UCSD-AML1 (cell line): ENCODE results near the gene PIGS.
"Not testable (repeated sequence)": the region's sequence is repeated elsewhere in the genome, so short reads cannot be mapped to it uniquely, and the experiment has no call there.

ENCODE experiments used
- DNase-seq: peaks from one replicate; lab custom pipeline; 2025; ENCODE audit not compliant: unreplicated experiment; lab: John Stamatoyannopoulos, UW

The PIGS gene

DNA sequence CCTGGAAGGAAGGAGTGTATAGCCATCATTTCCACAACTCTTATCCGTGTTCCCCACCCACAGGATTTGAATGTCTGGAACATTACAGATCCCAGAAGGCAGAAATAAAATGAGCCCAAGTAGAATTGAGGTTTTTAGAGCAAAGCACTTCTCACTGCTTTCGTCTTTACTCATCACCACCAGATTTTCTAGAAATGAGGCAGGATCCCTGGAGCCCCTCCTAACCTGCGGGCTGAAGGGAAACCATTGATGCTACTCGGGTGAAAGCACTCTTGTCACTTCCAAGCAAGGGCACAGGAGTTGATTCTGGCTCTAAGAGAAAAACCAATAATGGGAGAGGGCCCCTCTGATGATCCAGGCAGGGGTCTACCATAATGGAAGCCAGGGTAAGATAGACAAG is 8.2 kb upstream of the PIGS start:
- no peak for DNase-seq

DNA sequence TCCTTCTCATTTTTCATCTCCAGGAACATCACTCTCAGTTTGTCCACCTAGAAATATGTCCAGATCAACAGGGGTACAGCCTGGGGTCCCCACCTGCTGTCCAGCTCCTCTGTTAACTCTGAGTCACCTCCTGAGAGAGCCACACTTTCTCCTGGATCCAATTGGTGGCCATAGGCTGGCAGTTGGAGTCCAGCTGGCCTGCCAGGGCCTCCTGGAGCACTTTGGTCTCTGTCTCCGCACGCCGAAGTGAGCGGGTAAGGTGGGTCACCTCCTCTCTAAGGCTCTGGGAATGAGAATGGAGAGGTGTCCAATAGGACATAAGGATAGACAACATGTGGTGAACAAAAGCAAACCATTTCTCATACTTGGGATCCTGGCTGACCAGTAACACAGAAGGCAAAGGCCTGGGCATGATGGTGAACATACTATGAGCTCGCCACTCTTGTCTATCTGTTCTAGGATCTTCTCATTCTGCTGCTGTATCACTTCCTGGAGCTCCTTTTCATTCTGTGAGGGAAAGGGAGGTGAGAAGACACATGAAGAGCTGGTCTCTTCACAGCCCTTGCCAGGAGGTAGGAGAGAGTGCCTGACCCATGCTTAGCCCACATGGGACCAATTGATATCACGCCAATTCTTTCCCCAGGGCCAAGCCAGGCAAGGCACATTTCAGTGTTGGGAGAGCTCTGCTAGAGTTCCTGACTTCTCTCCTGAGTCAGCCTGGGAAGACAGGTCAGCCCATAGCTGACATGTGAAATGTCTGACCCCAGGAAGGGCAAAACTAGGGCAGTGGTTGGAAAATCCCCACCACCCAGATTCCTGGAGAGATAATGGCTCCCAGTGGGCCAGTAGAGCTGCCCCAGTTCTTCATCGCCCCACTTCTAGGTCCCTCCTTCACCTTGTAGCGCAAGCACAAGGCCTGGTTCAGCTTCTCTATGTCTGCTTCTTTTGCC is 7.2 kb upstream of the PIGS start:
- DNase-seq, result no peak

DNA sequence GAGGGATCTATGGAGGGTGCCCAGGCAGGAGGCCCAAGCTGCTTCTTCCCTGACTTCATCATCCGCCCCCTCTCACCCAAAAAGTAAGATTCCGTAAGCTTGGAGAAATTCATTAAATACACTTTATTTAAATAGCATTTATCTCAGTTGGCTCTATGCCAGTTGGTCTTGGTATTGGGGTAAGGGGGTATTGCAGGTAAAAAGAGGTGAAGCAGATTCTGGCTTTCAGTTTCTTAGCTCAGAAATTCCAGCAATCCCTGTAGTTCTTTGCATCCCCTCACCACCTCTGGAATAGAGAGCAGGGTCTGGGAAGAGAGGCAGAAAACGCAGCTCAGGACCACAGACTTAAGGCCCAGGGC is 6.1 kb upstream of the PIGS start:
- DNase-seq, result no peak

DNA sequence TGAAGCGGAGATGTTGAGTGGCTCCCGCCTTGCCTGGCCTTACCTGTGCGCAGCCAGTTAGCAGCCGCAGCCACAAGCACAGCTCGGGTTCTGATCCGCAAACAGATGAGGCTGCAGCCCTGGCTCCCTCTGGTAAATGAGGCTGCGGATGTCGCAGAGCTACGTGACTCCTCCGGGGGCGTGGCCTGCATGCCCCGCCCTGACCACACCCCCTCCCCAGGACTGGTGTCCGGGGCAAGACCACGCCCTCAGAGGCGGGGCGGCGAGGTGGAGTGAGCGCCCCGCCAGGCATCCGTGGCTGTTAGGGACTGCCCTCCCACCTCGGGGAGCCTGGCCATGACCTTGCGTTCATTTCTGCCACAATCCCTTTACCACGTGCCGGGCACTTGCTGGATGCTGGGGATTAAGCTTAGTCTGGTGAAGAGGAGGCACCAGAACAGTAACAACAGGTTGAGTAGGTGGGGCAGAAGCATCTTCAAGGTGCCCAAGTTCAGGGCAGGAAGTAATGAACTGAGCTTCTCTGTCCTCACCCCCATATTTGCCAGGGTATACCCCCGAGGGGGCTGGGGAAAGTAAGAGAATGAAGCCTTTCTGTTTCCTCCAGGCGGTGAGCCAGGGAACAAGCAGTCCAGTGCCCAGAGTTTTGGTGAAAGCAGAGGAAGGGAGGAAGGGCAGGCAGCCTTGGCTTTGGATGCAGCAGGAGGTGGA is 5.6 kb upstream of the PIGS start, which contains the start of gene ALDOC:
Gene ALDOC, minus strand, starts transcription at position 138 of the 708 bp plus-strand sequence. CDS start 1,363 bp downstream, outside the sequence.
- DNase-seq, result peak; percentile 27

DNA sequence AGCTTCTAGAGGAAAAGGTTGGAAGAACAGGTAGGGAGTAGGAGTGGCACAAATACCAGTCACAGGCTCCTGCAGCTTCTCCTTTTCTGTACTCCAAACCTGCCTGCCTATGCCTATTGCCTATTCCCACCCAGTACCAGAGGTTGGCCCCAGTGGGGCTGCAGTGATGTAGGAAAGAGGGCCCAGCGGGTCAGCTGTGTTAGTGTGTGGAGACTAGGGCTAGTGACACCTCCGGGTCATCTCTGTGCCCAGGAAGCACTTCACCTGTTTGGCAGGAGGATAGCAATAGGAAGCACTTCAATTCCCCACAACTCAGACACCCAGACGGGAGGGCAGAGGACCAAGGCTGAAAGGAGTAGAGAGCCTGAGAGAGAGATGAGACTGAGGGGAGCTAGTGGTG is 4.7 kb upstream of the PIGS start:
- not testable (repeated sequence) for DNase-seq

DNA sequence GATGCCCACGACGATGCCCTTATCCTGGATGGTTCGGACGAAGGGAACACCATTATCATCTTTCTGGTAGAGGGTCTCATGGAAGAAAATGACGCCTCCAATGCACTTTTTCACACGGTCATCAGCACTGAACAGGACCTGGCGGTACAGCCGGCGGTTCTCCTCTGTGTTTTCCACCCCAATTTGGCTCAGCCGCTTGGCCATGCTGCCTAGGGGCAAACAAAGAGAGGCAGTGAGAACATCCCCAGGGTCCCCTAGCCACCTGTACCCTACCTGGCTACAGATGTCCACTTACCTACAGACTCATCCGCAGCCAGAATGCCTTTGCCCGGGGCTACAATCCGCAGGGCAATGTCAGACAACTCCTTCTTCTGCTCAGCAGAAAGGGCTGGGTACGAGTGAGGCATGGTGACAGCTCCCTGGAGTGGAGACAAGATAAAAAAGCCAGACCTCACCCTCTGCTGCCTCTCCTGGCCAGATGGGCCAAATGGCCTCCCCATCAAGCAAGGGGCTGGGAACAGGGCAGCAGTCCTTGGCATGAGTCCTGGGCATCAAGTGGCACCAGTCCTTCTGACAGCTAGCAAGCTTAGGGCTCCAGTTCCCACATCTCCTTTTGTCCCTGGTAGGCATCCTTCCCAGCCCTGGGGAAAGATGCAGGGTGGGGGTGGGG is 3.9 kb upstream of the PIGS start:
- DNase-seq, result no peak

DNA sequence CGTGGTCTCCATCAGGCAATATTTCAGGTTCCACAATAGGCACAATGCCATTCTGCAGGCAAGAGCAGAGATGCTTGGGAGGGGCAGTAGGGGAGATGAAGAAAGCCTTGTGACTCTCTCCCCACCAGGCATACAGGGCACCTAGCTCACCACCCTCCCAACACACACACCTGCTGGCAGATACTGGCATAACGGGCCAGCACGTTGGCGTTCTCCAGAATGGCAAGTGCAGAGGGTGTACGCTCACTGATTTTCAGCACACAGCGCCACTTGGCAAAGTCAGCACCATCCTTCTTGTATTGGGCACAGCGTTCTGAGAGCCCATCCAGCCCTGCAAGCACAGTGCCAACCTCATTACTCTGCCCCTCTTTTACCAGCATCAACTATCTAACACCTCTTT is 3.2 kb upstream of the PIGS start:
- no peak for DNase-seq

DNA sequence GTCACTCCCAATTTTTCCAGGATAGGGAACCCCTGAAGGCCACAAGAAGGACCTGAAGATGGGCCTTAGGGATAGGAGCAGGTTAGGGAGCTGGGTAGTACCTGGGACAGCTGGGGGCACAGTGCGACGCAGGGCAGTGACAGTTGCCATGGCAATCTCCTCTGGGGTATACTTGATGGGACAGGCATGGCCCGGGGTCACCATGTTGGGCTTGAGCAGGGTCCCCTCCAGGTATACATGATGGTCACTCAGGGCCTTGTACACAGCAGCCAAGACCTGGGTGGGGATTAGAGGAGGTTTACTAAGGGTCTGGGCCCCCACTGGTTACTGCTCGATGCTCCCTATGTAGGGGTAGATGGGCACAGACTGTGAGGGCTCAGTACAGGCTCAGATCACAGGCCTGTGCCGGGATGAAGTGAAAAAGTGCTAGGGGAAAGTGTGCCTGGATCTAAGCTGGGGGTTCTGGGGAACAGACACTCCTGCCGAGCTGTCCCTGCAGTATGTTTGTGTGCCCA is 2.7 kb upstream of the PIGS start:
- DNase-seq, result no peak

DNA sequence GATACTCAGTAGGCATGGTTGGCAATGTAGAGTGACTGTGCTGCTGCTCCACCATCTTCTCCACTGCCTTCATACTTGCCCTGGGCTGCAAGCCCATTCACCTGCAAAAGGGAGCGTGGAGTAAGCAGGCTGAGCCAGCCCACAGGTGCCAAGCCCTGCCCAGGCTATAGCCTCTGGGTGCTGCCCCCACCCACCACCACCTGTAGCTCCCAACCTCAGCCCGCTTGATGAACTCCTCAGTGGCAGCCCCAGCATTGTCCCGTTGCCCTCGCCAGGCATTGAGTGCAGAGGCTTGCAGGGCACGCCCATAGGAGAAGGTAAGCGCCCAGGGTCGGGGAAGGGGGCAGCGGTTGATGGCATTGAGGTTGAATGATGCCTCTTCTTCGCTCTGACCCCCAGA is 2.2 kb upstream of the PIGS start:
- no peak for DNase-seq

DNA sequence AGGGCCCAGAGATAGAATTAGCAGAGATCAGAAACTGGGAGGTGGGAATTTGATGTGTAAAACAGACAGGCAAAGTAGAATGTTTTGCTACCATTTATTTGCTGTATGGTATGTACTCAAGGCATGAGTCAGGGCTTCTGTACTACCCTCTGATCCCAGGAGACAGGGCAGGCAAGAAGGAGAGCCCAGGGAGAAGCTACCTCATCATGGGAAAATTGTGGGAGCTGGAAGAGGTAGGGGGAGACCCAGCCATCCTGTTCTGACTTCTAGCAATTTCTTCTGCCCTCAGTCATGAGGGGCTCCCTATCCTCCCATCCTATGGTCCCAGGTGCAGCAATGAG is 1.7 kb upstream of the PIGS start:
- DNase-seq, result no peak

DNA sequence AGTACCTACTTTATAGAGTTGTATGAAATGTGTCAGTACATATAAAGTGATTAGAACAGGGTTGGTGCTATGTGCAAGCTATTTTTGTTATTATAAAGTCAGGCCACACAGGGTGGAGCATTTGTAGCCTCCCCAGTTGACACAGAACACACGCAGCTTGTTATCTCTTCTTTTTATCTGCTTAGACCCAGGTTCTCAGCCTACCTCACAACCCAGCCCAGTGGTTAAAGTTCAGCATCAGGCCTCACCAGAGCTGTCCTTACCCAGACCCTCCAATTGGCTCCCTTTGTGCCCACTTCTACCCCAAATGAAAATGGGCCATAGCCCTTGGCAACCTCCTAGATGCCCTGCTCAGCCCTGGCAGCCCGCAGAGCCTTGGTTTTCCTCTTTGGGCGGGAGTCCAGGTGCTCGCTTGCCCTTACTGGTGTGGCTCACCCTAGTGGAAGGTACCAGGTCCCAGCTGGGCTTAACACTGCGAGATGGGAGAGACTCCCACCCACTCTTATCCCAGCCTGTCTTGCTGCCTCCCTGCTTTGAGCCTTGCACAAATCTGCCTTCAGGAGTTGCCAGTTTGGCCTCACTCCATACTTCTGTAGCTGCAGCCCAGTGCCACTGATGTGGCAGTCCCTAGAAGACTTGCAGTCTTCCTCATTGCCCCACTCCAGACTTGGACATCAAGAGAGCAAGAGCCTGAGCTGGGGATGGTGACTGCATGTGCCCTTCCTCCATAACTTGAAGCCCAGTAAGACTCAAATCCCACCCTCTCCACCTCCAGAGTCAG is 1.1 kb upstream of the PIGS start:
- no peak for DNase-seq

DNA sequence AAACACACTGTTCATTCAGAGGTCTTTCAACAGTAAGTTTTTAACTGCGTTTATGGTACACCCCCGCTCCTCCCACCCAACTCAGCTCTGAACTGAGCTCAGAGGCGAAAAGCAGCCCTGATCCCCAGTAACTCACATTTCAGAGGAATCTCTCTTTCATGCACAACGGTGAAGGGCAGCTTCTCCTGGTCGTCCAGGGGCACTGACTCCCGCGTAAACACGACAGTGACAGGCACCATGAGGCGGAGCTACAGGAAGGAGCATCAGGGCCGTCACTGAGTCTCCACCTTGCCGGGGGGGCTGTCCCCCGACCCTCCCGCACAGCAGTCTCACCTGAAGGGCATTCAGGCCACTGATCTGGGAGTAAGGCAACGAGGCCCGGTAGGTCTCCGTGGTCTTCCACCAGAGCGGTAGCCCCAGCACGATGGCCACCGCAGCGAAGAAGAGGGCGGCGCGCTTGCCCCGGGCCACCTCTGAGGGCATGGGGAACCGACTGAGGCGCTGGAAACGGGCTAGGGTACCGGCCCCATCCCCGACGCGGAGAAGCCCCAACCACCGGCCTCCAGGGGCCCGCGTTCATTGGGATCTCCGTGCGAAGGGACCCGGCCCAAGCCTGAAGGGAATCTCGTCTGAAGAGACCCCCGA is 486 bp downstream of the PIGS start:
- DNase-seq, result peak; percentile 42

DNA sequence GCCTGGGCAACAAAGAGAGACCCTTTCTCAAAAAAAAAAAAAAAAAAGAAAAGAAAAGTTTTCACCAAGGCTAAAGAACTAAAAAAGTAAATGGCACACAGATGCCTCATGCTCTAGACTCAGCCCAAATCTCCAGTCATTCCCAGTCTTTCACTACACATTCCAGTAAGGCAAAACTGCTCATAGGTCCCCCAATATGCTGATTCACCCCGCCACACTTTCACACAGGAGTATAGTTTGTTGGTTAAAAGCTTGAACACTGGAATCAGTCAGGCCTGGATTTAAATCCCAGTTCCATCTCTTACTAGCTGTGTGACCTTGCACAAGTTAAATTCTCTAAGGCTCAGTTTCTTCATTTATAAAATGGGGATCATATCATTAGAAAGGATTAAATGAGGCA is 1.9 kb downstream of the PIGS start:
- DNase-seq, result no peak

DNA sequence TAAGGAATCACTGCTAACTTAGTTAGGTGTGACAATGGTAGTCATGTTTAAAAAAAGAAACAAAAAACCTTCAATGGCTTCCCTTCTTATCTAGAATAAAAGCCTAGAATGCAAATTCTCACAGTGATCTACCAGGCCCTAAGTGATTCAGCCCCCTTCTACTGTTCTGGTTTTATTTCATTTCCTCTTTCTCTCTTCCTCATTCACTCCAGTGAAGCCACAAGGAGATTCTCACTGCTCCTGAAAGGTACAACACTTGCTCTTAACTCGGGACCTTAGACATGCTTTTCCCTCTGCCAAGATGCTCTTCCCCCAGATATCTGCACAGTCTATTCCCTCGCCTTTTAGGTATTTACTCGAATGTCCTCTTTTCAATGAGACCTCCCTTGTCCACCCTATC is 3.7 kb downstream of the PIGS start:
- no peak for DNase-seq

DNA sequence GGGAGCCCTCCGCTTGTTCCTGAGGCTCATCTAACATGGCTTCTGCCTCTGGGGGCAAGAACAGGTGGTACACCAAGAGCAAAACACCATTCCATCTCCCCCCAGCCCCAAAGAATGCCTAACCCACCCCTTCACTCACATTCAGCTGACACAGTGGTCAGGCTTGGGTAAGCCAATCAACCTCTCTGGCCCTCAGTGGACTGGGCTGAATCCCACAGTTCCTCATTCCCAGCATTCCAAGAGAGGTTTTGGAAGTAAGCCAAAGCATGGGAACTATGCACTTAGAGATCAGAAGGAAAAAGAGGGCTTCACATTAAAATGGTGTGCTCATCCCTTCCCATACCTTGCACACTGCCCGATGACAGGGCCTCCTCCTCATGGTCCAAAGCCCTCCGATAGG is 7.8 kb downstream of the PIGS start:
- no peak for DNase-seq

DNA sequence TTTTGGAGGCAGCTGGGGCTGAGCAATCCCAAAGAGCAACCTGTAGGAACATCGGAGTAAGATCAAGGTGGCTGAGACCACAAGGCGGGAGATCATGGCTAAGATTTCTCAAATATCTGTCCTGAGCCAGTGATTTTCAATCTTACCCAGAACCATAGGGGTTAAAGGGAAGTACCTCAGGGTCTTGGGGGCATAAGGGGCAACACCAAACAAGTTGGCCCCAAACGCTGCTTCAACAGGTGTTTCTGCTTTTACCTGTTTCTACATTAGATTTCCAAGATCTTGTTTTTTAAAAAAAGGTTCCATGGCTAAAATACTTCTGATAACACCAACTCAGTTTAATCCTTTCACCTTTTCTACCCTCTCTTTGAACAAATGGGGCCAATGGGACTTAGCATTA is 16.3 kb downstream of the PIGS start:
- no peak for DNase-seq

DNA sequence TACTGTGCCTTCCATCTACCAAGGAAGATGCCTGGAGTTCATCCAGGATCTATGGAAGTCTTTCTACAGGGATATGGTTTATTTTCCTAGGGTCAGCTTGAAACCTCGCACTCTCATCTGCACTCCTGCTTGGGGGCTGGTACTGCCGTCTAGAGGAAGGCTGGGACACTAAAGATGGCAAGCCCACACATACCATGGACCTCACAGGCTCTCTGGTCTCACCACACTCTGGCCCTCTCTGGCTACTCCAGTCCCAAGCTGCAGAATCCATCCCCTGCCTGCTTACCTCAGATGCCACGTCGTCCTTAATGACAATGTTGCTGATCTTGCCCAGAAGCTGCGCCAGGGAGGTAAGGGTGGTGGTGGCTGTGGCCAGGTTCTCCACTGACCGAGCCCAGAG is 16.8 kb downstream of the PIGS start:
- no peak for DNase-seq

DNA sequence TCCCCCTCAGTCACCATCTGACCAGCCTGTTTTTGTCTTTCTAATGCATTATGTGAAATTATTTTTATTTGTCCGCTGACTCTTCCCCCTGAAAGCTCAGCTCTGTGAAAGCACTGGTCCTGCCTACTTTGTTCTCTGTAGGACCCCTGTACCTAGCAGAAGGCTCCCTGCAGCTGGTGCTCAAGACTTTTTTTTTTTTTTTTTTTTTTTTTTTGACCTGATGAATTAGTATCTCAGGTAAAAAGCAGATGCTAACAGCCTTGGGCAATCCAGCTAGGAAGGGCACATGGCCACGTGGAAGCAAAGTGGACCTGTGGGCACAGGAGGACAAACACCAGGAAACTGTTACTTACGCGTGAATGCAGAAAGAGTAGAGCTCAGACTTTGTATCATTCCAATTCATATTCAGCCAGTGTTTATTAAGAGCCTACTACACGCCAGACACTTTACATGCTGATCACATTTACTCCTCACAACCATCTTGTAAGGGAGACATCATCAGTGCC is 18.3 kb downstream of the PIGS start:
- no peak for DNase-seq

DNA sequence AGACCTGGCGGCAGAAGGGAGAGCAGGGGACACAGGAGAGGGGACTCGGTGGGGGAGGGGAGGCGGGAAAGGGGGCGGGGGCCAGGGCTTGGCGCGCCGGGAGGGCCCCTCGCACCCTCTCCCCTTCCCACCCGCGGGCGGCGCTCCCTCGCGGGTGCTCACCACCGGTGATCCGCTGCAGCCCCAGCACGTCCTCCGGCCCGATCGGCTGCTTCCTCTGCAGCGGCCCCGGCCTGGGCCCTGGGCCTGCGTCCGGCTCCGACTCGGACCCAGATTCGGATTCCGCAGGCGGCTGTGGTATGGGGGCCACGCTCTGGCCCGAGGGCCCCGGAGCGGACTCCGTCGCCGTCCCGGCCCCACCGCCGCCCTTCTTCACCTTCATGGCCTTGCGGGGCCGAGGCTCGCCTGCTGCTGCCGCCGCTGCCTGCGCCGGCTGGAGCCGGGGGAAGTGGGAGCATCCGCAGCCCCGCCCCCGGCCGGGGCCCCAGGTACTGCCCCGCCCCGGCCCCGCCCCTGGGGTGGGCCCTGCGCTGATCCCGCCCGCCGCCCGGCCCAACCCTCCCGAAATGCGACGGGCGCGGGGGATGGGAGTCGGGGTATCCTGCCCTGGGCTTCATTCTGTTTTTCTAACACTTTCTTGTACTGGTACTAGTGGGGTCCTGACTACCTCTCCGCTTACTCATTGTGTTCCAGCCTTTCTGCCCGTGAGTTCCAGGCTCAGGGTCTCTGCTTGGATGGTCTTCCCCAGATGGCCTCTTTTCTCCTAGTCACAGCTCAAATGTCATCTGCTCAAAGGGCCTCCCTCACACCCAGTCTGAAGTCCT is 18.9 kb downstream of the PIGS start, which contains the start of gene UNC119:
Gene UNC119, minus strand, starts transcription at position 449 of the 824 bp plus-strand sequence. Its CDS starts 67 bp downstream, at position 382.
- DNase-seq, result peak; percentile 87
